MCF 10A (cell line): ENCODE measurements around the gene PDZD7. TPM values are rescaled to one million over a fixed set of nuclear protein-coding genes. Genes with fewer than 3 reads are reported as not detected.

Experiments used
- BruUV-seq: library from RNA; stranded (reverse); fragments of 400-500 nt; replicated peaks from 2 replicates; lab custom pipeline; 2021; lab: Mats Ljungman, UMichigan
- CTCF ChIA-PET: fragments of 300-600 bp; sonication (Branson Sonifier 250); formaldehyde crosslinking; extraction: SDS; loops from one replicate; lab custom pipeline; 2021; ENCODE audit warnings: antibody characterized with exemption, inconsistent platforms; lab: Yijun Ruan, JAX
- POLR2A ChIA-PET: fragments of 300-600, 350-650 bp; sonication (Branson Sonifier 250); formaldehyde crosslinking; extraction: SDS; loops from one replicate; lab custom pipeline; 2020; ENCODE audit warnings: antibody characterized with exemption, inconsistent platforms; lab: Yijun Ruan, JAX
- DNase-seq: peaks from one replicate; pipeline ENCODE4 v3.0.0-alpha.2; 2018; ENCODE audit not compliant: unreplicated experiment
- H3K27ac Mint-ChIP-seq: one replicate; pipeline ENCODE4 v1.8.0; 2022; ENCODE audit warnings: mild to moderate bottlenecking, low read depth, mixed read lengths; ENCODE audit not compliant: unreplicated experiment
- H3K27me3 Mint-ChIP-seq: one replicate; pipeline ENCODE4 v1.8.0; 2022; ENCODE audit warnings: mixed read lengths; ENCODE audit not compliant: insufficient read depth, unreplicated experiment
- H3K36me3 Mint-ChIP-seq: one replicate; pipeline ENCODE4 v1.8.0; 2022; ENCODE audit warnings: mild to moderate bottlenecking, moderate library complexity, mixed read lengths; ENCODE audit not compliant: insufficient read depth, unreplicated experiment
- H3K4me1 Mint-ChIP-seq: one replicate; pipeline ENCODE4 v1.8.0; 2022; ENCODE audit warnings: mixed read lengths; ENCODE audit not compliant: insufficient read depth, unreplicated experiment
- H3K4me3 Mint-ChIP-seq: one replicate; pipeline ENCODE4 v1.8.0; 2022; ENCODE audit warnings: mild to moderate bottlenecking, moderate library complexity, mixed read lengths; ENCODE audit not compliant: unreplicated experiment
- H3K9me3 Mint-ChIP-seq: one replicate; pipeline ENCODE4 v1.8.0; 2022; ENCODE audit warnings: mixed read lengths; ENCODE audit not compliant: unreplicated experiment
- intact Hi-C: fragments of 100-400 bp; cut with micrococcal nuclease; formaldehyde crosslinking; loops from 2 replicates; pipeline ENCODE4 v1.14.1; 2022
- total RNA-seq: library from RNA; stranded (reverse); gene quantifications from 2 replicates; pipeline ENCODE4 v1.2.3, GENCODE V29; 2022
- TF ChIP-seq, protein P1 (sequence below): fragments of 200-600 bp; IDR thresholded peaks from one replicate; pipeline ENCODE4 v1.8.0; 2022; ENCODE audit warnings: antibody characterized with exemption, mild to moderate bottlenecking; ENCODE audit not compliant: unreplicated experiment

The PDZD7 gene
- total RNA-seq, 1 experiment from 2014 or later, result 0.58 TPM

DNA sequence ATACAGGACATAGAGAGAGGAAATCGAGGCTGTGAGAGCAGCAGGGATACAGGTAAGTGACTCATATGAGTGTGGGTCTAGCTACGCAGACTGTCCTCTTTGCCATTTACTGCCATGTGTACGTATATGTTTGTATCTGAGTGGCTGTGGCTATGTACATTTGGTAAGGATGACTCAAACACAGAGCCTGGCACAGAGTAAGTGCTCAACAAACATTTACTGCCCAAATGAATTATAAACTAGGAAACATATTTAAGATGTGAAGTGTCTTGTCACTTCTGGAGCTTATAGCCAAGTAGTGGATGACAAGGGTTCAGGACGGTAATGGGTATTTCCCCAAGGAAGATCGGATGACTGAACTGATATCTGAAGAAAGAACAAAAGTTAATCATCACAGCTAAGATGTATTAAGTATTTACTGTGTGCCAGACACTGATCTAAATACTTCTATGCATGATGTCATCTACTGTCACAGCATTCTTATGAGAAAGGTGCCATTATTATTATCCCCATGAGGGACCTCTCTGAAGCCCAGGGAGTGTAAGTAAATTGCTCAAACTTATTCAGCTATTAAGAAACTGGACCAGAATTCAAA lies 49.7 kb downstream of the PDZD7 start:
- Mint-ChIP-seq H3K4me1 (no peaks in the 10 kb centered on the region), H3K27me3 (no peaks in the 10 kb centered on the region), H3K36me3 (peaks cover 28% of the 10 kb centered on the region), H3K9me3 (no peaks in the 10 kb centered on the region), H3K4me3 (no peak overlapping the region), H3K27ac (no peak overlapping the region)
- no peak for DNase-seq
- CTCF ChIA-PET, result interaction anchor here (0.6 to 1.2 kb wide), 2 partner anchors 11 to 33 kb away, joined by 3 read pairs; no protein-coding TSS in a partner anchor
- intact Hi-C loops, result no loop called here
- POLR2A ChIA-PET, result interaction anchor here (0.7 to 1.2 kb wide), 2 partner anchors 62 to 99 kb away, joined by 3 to 4 read pairs; no protein-coding TSS in a partner anchor
- TF ChIP-seq, protein P1, sequence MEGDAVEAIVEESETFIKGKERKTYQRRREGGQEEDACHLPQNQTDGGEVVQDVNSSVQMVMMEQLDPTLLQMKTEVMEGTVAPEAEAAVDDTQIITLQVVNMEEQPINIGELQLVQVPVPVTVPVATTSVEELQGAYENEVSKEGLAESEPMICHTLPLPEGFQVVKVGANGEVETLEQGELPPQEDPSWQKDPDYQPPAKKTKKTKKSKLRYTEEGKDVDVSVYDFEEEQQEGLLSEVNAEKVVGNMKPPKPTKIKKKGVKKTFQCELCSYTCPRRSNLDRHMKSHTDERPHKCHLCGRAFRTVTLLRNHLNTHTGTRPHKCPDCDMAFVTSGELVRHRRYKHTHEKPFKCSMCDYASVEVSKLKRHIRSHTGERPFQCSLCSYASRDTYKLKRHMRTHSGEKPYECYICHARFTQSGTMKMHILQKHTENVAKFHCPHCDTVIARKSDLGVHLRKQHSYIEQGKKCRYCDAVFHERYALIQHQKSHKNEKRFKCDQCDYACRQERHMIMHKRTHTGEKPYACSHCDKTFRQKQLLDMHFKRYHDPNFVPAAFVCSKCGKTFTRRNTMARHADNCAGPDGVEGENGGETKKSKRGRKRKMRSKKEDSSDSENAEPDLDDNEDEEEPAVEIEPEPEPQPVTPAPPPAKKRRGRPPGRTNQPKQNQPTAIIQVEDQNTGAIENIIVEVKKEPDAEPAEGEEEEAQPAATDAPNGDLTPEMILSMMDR, result no peak
- BruUV-seq, result no TSS peak

DNA sequence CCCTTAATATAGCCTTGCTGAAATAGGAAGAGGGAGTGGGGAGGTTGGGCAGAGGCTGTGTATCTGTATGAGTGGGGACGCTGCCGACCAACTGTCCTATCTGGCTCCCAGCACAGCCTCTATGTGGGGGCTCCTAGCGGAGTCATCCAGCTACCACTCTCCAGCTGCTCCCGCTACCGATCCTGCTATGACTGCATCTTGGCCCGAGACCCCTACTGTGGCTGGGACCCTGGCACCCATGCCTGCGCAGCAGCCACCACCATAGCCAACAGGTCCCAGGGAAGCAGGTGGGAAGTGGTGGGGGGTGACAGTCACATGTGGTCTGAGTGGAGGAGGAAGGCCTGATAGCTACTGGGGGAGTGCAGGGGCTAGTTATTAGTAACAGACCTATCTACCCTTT lies 50.2 kb downstream of the PDZD7 start:
- TF ChIP-seq, protein P1, result no peak
- BruUV-seq, result no TSS peak
- ChIA-PET POLR2A (interaction anchor here (1.2 kb wide), 1 partner anchor 62 kb away, joined by 4 read pairs; no protein-coding TSS in a partner anchor), CTCF (interaction anchor here (1.2 kb wide), 1 partner anchor 33 kb away, joined by 3 read pairs; no protein-coding TSS in a partner anchor)
- no peaks in the 10 kb centered on the region for H3K9me3 Mint-ChIP-seq
- no peaks in the 10 kb centered on the region for H3K27me3 Mint-ChIP-seq
- no peaks in the 10 kb centered on the region for H3K4me1 Mint-ChIP-seq
- DNase-seq, result no peak
- no peak overlapping the region for H3K27ac Mint-ChIP-seq
- H3K4me3 Mint-ChIP-seq, result no peak overlapping the region
- peaks cover 28% of the 10 kb centered on the region for H3K36me3 Mint-ChIP-seq
- intact Hi-C loops, result no loop called here

DNA sequence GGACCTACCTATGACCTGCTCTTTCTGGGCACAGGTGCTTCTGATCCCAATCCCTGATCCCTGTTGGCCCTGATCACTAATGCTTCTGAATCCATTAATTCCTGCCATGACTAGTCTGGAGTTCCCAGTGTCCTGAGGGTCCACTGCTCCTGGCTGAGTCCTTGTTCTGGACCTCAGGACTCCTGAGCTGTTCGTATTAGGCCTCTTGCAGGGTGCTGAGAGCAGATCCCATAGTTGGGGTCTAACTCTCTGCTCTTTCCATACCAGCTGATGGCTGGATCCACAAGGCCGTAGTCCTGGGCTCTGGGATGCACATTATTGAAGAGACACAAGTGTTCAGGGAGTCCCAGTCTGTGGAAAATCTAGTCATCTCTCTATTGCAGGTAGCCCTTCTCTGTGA lies 50.6 kb downstream of the PDZD7 start:
- intact Hi-C loops, result no loop called here
- H3K27me3 Mint-ChIP-seq, result no peaks in the 10 kb centered on the region
- no peak for DNase-seq
- CTCF ChIA-PET, result interaction anchor here (0.6 to 1.2 kb wide), 2 partner anchors 17 to 34 kb away, joined by 3 read pairs; no protein-coding TSS in a partner anchor
- BruUV-seq, result no TSS peak
- H3K36me3 Mint-ChIP-seq, result peaks cover 28% of the 10 kb centered on the region
- no peak overlapping the region for H3K4me3 Mint-ChIP-seq
- POLR2A ChIA-PET, result interaction anchor here (0.5 kb wide), 1 partner anchor 88 kb away, joined by 4 read pairs; no protein-coding TSS in a partner anchor
- H3K27ac Mint-ChIP-seq, result no peak overlapping the region
- no peaks in the 10 kb centered on the region for H3K4me1 Mint-ChIP-seq
- no peaks in the 10 kb centered on the region for H3K9me3 Mint-ChIP-seq
- TF ChIP-seq, protein P1, result no peak

DNA sequence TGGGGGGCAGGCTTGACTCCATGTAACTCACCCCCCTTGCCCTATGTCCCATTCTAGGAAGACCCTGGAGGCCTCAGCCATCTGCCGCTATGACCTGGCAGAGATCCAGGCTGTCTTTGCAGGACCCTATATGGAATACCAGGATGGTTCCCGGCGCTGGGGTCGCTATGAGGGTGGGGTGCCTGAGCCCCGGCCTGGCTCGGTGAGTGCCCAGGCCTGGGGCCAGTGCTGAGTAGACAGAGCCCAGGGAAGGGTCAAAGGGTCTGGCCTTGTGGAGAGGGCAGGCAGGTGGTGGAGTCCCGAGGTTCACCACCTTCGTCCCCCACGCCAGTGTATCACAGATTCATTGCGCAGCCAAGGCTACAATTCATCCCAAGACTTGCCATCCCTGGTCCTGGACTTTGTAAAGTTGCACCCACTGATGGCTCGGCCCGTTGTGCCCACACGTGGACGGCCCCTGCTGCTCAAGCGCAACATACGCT lies 51.1 kb downstream of the PDZD7 start:
- no TSS peak for BruUV-seq

More for the DNA sequence above, 51.1 kb downstream of the PDZD7 start:
- no peak for DNase-seq
- Mint-ChIP-seq H3K9me3 (no peaks in the 10 kb centered on the region), H3K27me3 (no peaks in the 10 kb centered on the region), H3K36me3 (peaks cover 28% of the 10 kb centered on the region), H3K4me1 (no peaks in the 10 kb centered on the region), H3K27ac (no peak overlapping the region), H3K4me3 (no peak overlapping the region)
- intact Hi-C loops, result no loop called here
- ChIA-PET POLR2A (interaction anchor here (0.5 to 0.9 kb wide), 3 partner anchors 9 to 669 kb away, joined by 3 to 4 read pairs (median 3); no protein-coding TSS in a partner anchor), CTCF (interaction anchor here (0.6 kb wide), 2 partner anchors 17 to 18 kb away, joined by 3 read pairs; no protein-coding TSS in a partner anchor)
- TF ChIP-seq, protein P1, result no peak
